ENCODE measurements around the gene C10orf105.

Gene C10orf105

DNA sequence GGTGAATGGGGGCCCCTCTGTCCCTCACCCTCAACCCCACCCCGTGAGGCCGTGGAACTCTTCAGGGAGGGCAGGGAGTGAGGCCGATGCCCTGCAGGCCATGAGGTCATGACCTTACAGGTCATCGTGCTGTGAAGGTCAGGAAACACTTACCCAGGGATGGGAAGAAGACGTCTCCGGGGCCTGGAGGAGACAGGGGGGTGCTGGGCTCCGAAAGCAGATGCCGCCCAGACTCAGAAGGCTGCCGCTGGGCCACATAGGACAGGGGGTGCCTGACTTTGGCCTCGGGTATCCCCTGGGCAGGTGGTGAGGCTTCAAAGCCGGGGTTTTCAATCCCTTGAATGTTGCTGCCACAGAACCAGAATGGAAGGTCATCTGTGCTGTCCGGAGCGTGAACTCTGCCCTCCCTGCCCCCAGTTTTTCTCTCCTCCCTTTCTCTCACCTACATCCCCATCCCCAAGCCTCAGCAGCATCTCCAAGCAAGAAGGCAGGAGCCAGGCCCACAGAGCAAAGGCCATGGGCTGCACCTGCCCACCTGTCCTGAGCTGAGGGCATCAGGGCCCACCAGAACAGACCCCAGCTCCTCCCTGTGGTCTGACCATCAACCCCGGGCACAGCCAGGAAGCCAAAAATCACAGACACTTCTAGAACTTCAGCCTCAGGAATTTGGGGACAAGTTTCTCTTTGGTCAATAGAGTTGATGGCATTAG, 32.1 kb upstream of the C10orf105 start:
- Histone ChIP-seq H3K27ac (ENCODE audit: poor library complexity, severe bottlenecking) (no peak overlapping the region), H3K9me3 (ENCODE audit: severe bottlenecking) (no peaks in the 10 kb centered on the region), H3K4me1 (ENCODE audit: insufficient read depth, poor library complexity, severe bottlenecking) (peaks cover 7% of the 10 kb centered on the region), H3K27me3 (ENCODE audit: insufficient read depth, poor library complexity, severe bottlenecking) (no peaks in the 10 kb centered on the region), H3K4me3 (ENCODE audit: severe bottlenecking) (no peak overlapping the region), H3K36me3 (ENCODE audit: low read depth) (no peaks in the 10 kb centered on the region)
- DNase-seq (ENCODE audit: low spot score) (no peak), ATAC-seq (ENCODE audit: low read depth) (no peak)
- TF ChIP-seq, protein P1, sequence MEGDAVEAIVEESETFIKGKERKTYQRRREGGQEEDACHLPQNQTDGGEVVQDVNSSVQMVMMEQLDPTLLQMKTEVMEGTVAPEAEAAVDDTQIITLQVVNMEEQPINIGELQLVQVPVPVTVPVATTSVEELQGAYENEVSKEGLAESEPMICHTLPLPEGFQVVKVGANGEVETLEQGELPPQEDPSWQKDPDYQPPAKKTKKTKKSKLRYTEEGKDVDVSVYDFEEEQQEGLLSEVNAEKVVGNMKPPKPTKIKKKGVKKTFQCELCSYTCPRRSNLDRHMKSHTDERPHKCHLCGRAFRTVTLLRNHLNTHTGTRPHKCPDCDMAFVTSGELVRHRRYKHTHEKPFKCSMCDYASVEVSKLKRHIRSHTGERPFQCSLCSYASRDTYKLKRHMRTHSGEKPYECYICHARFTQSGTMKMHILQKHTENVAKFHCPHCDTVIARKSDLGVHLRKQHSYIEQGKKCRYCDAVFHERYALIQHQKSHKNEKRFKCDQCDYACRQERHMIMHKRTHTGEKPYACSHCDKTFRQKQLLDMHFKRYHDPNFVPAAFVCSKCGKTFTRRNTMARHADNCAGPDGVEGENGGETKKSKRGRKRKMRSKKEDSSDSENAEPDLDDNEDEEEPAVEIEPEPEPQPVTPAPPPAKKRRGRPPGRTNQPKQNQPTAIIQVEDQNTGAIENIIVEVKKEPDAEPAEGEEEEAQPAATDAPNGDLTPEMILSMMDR (IDR thresholded peaks at IDR 0.05; ENCODE audit: poor library complexity, severe bottlenecking), result no peak

DNA sequence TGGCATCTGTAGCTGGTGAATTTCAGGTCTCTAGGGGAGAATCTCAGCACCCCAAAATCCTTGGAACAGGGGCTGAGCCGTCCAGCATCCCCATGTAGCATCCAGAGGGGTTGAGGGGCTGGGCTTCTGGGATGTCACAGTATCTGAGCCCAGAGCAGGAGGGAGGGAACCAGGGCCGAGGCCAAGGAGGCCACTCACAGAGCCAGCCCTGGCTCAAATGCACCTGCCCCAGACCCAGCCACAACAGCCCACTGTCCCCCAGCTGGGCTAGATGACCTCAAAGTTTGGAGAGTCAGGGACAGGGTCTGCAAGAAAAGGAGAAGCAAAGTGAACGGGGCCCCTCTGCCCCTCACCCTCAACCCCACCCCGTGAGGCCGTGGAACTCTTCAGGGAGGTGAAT, 31.4 kb upstream of the C10orf105 start:
- no peaks in the 10 kb centered on the region for H3K9me3 ChIP-seq (ENCODE audit: severe bottlenecking)
- ATAC-seq (ENCODE audit: low read depth) (no peak), DNase-seq (ENCODE audit: low spot score) (no peak)
- H3K27ac ChIP-seq (ENCODE audit: poor library complexity, severe bottlenecking), result no peak overlapping the region
- H3K36me3 ChIP-seq (ENCODE audit: low read depth), result no peaks in the 10 kb centered on the region
- TF ChIP-seq, protein P1 (IDR thresholded peaks at IDR 0.05; ENCODE audit: poor library complexity, severe bottlenecking), result no peak
- H3K4me1 ChIP-seq (ENCODE audit: insufficient read depth, poor library complexity, severe bottlenecking), result peaks cover 7% of the 10 kb centered on the region
- no peak overlapping the region for H3K4me3 ChIP-seq (ENCODE audit: severe bottlenecking)
- no peaks in the 10 kb centered on the region for H3K27me3 ChIP-seq (ENCODE audit: insufficient read depth, poor library complexity, severe bottlenecking)

DNA sequence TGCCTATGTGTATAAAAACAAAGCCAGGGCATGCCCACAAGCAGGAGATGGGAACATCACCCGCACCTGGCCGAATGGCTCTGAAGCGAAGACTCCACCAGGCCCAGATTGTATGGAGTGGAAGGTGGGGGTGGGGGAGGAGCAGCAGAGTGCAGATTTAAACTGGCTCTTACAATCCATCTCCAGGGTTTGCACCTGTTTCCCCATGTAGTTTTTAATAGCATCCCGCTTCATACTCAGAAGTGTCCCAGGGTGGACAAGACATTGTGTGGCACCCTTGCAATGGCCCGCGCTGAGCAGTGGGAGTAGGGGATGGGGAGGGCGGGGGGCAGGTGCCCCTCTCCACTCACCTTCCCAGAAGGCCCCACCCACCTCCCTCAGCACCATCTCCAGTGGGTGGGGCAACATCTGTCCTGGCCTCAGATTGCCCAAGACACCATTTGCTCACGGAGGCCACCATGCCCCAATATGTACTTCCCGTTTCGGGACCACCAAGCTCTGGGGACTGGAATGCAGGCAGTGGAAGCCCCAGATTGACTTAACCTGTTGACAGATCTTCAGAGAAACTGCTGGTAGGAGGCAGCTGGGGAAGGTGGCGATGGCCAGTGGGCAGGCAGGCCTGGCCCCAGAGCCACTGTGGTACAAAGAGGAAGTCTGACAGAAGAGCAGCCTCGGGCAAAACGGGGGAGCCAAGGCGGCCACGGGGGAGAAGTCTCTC, 30.7 kb upstream of the C10orf105 start:
- H3K4me3 ChIP-seq (ENCODE audit: severe bottlenecking), result no peak overlapping the region
- no peaks in the 10 kb centered on the region for H3K27me3 ChIP-seq (ENCODE audit: insufficient read depth, poor library complexity, severe bottlenecking)
- H3K36me3 ChIP-seq (ENCODE audit: low read depth), result no peaks in the 10 kb centered on the region
- no peak for DNase-seq (ENCODE audit: low spot score)
- TF ChIP-seq, protein P1 (IDR thresholded peaks at IDR 0.05; ENCODE audit: poor library complexity, severe bottlenecking), result no peak
- H3K27ac ChIP-seq (ENCODE audit: poor library complexity, severe bottlenecking), result no peak overlapping the region
- H3K4me1 ChIP-seq (ENCODE audit: insufficient read depth, poor library complexity, severe bottlenecking), result peaks cover 7% of the 10 kb centered on the region
- no peak for ATAC-seq (ENCODE audit: low read depth)
- no peaks in the 10 kb centered on the region for H3K9me3 ChIP-seq (ENCODE audit: severe bottlenecking)

DNA sequence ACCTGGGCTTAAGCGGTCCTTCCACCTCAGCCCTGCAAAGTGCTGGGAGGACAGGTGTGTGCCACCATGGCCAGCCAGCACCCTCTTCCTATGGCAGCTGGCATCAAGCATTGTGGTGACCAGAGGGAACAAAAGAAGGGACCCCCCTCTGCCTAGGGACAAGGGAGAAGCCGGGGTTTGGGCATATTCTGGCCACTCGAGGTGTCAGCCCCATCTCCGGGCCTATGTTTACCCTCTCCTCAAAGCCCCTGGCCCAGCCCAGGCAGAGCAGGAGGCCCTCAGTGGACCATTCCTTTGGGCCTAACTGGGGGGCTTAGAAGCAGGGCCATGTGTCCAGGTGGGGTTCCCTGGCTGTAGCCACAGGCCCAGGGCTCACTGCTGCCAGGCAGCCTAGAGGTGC, 29.8 kb upstream of the C10orf105 start:
- Histone ChIP-seq H3K36me3 (ENCODE audit: low read depth) (no peaks in the 10 kb centered on the region), H3K27me3 (ENCODE audit: insufficient read depth, poor library complexity, severe bottlenecking) (no peaks in the 10 kb centered on the region), H3K4me1 (ENCODE audit: insufficient read depth, poor library complexity, severe bottlenecking) (peaks cover 7% of the 10 kb centered on the region), H3K27ac (ENCODE audit: poor library complexity, severe bottlenecking) (no peak overlapping the region), H3K4me3 (ENCODE audit: severe bottlenecking) (no peak overlapping the region), H3K9me3 (ENCODE audit: severe bottlenecking) (no peaks in the 10 kb centered on the region)
- ATAC-seq (ENCODE audit: low read depth) (no peak), DNase-seq (ENCODE audit: low spot score) (no peak)
- TF ChIP-seq, protein P1 (IDR thresholded peaks at IDR 0.05; ENCODE audit: poor library complexity, severe bottlenecking), result no peak

Data from RWPE2 (cell line).